ENCODE measurements around the gene GPC3. TPM values are rescaled to one million over a fixed set of nuclear protein-coding genes. Genes with fewer than 3 reads are reported as not detected.

GPC3 gene
- total RNA-seq, 1 experiment from 2014 or later: 0.24 TPM

DNA sequence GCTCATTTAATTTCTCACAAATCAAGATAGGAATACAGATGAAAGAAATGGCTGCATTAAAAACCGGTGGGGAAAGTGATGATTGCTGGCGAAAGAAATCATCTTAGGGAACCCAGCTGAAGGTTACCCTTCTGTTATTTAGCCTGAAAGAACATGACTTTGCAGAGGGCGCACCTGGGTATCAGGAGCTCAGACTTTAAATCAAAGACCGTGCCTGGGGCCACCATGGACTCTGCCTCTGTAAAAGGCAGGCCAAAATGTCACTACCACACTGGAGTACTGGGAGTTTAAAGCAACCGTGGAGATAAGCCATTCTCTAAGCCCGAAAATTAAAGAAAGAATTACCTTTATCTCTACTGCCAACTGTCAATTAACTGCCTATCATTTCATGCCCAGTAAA, 24.3 kb downstream of the GPC3 start:
- intact Hi-C loops (cut with micrococcal nuclease; ENCODE audit: unreplicated experiment): no loop called here
- Histone ChIP-seq H3K4me1 (ENCODE audit: insufficient read depth, low read length, poor library complexity, severe bottlenecking) (no peaks in the 10 kb centered on the region), H3K27ac (ENCODE audit: low read depth, low read length, poor library complexity, severe bottlenecking) (no peak overlapping the region), H3K27me3 (replicated peaks; ENCODE audit: insufficient read depth, low read depth, low read length, poor library complexity) (peaks cover 3% of the 10 kb centered on the region), H3K4me3 (ENCODE audit: low read depth, low read length, poor library complexity, severe bottlenecking) (no peak overlapping the region), H3K36me3 (ENCODE audit: insufficient read depth, low read length, poor library complexity, severe bottlenecking) (no peaks in the 10 kb centered on the region), H3K9me3 (ENCODE audit: low read depth, low read length, poor library complexity, severe bottlenecking) (no peaks in the 10 kb centered on the region)
- no TSS peak for BruUV-seq (replicated peaks)
- DNase-seq (ENCODE audit: low spot score): no peak
- ChIA-PET POLR2A (ENCODE audit: low non-redundant PET) (no interaction called here), CTCF (no interaction called here)
- no peak for TF ChIP-seq EZH2 (IDR thresholded peaks at IDR 0.05; ENCODE audit: borderline replicate concordance, low read depth, low read length, poor library complexity, severe bottlenecking)

GRCh38 chrX:133959972-133960371, 25.4 kb downstream of the GPC3 start:
- H3K9me3 ChIP-seq (ENCODE audit: low read depth, low read length, poor library complexity, severe bottlenecking): no peaks in the 10 kb centered on the region
- H3K36me3 ChIP-seq (ENCODE audit: insufficient read depth, low read length, poor library complexity, severe bottlenecking): no peaks in the 10 kb centered on the region
- H3K4me1 ChIP-seq (ENCODE audit: insufficient read depth, low read length, poor library complexity, severe bottlenecking): no peaks in the 10 kb centered on the region
- no peak overlapping the region for H3K27ac ChIP-seq (ENCODE audit: low read depth, low read length, poor library complexity, severe bottlenecking)
- ChIA-PET POLR2A (ENCODE audit: low non-redundant PET) (no interaction called here), CTCF (no interaction called here)
- H3K4me3 ChIP-seq (ENCODE audit: low read depth, low read length, poor library complexity, severe bottlenecking): no peak overlapping the region
- peaks cover 3% of the 10 kb centered on the region for H3K27me3 ChIP-seq (replicated peaks; ENCODE audit: insufficient read depth, low read depth, low read length, poor library complexity)
- no peak for TF ChIP-seq CTCF (conservative IDR thresholded peaks at IDR 0.05; ENCODE audit: low read depth, low read length)
- TF ChIP-seq EZH2 (IDR thresholded peaks at IDR 0.05; ENCODE audit: borderline replicate concordance, low read depth, low read length, poor library complexity, severe bottlenecking): no peak
- no peak for DNase-seq (ENCODE audit: low spot score)
- intact Hi-C loops (cut with micrococcal nuclease; ENCODE audit: unreplicated experiment): no loop called here
- BruUV-seq (replicated peaks): no TSS peak

DNA sequence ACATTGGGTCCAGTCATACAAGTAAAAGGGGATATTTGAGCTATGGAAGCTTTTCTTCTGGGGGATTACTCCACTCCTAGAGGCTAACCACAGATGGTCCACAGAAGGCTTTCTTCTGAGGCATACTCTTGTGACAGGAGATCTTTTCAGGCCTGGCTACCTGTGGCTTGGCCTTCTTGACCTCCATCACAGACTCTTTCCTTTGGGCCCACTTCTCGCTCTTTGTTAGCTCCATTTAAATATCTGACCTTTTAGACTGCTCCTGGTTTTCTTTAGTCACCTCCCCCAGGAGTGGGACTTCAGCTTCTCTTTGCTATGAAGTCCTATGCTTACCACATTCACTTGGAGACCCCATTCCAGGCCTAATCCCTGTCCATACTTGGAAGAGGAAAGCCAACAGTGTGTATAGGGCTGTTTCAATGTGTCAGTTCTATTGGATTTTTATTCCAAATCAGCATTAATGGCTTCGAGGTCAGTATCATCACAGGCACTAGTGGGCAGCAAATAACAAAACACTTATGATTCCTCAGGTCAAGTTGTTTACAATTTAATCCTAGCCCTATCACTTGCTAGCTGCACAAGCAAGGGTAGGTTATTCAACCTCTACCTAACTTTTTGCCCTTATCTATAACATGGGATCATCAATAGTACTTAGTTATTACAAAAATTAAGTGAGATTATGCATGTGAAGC, 26.3 kb downstream of the GPC3 start:
- Histone ChIP-seq H3K27ac (ENCODE audit: low read depth, low read length, poor library complexity, severe bottlenecking) (no peak overlapping the region), H3K4me3 (ENCODE audit: low read depth, low read length, poor library complexity, severe bottlenecking) (no peak overlapping the region), H3K27me3 (replicated peaks; ENCODE audit: insufficient read depth, low read depth, low read length, poor library complexity) (peaks cover 3% of the 10 kb centered on the region), H3K36me3 (ENCODE audit: insufficient read depth, low read length, poor library complexity, severe bottlenecking) (no peaks in the 10 kb centered on the region), H3K4me1 (ENCODE audit: insufficient read depth, low read length, poor library complexity, severe bottlenecking) (no peaks in the 10 kb centered on the region), H3K9me3 (ENCODE audit: low read depth, low read length, poor library complexity, severe bottlenecking) (no peaks in the 10 kb centered on the region)
- BruUV-seq (replicated peaks): no TSS peak
- no peak for TF ChIP-seq CTCF (conservative IDR thresholded peaks at IDR 0.05; ENCODE audit: low read depth, low read length)
- TF ChIP-seq EZH2 (IDR thresholded peaks at IDR 0.05; ENCODE audit: borderline replicate concordance, low read depth, low read length, poor library complexity, severe bottlenecking): no peak
- POLR2A ChIA-PET (ENCODE audit: low non-redundant PET): no interaction called here
- intact Hi-C loops (cut with micrococcal nuclease; ENCODE audit: unreplicated experiment): no loop called here
- CTCF ChIA-PET: interaction anchor here (0.7 to 0.9 kb wide), 2 partner anchors 168 to 293 kb away, joined by 3 to 5 read pairs; no protein-coding TSS in a partner anchor
- DNase-seq (ENCODE audit: low spot score): no peak
